IPS-18c (cell line): ENCODE results near the gene KRT6A.
"Not testable (repeated sequence)": the region's sequence is repeated elsewhere in the genome, so short reads cannot be mapped to it uniquely, and the experiment has no call there.

Source experiments
- H3K4me3 ChIP-seq: 2 replicates; pipeline ENCODE4 v1.7.0; 2013; ENCODE audit warnings: low read depth, mild to moderate bottlenecking, low read length, moderate library complexity; ENCODE audit not compliant: insufficient read depth
- H3K9me3 ChIP-seq: one replicate; pipeline ENCODE4 v1.6.1; 2013; ENCODE audit warnings: mild to moderate bottlenecking, low read length, moderate library complexity; ENCODE audit not compliant: control insufficient read depth, insufficient read depth

KRT6A gene

GRCh38 chr12:52448228-52448627 is 44.8 kb downstream of the KRT6A start:
- peaks cover 2% of the 10 kb centered on the region for H3K9me3 ChIP-seq
- H3K4me3 ChIP-seq = no peak overlapping the region

- not testable (repeated sequence) for H3K4me3 ChIP-seq, H3K9me3 ChIP-seq
Measured at GRCh38 chr12:52447196-52447595, 45.9 kb downstream of the KRT6A start.

GRCh38 chr12:52446367-52447045 is 46.6 kb downstream of the KRT6A start:
- no peak overlapping the region for H3K4me3 ChIP-seq
- H3K9me3 ChIP-seq = peaks cover 2% of the 10 kb centered on the region

GRCh38 chr12:52445876-52446275 is 47.2 kb downstream of the KRT6A start:
- no peak overlapping the region for H3K4me3 ChIP-seq
- H3K9me3 ChIP-seq = peaks cover 2% of the 10 kb centered on the region

GRCh38 chr12:52444647-52445595 is 48.1 kb downstream of the KRT6A start:
- no peak overlapping the region for H3K4me3 ChIP-seq

GRCh38 chr12:52443966-52444365 is 49.1 kb downstream of the KRT6A start:
- Histone ChIP-seq H3K4me3 (no peak overlapping the region), H3K9me3 (peaks cover 2% of the 10 kb centered on the region)

More at GRCh38 chr12:52444647-52445595, 48.1 kb downstream of the KRT6A start:
- H3K9me3 ChIP-seq = peaks cover 2% of the 10 kb centered on the region

- Histone ChIP-seq H3K9me3 (no peaks in the 10 kb centered on the region), H3K4me3 (no peak overlapping the region)
Measured at GRCh38 chr12:52442600-52443061, 50.4 kb downstream of the KRT6A start.

- Histone ChIP-seq H3K4me3 (no peak overlapping the region), H3K9me3 (no peaks in the 10 kb centered on the region)
Measured at GRCh38 chr12:52441320-52441911, 51.6 kb downstream of the KRT6A start.

- Histone ChIP-seq H3K4me3 (no peak overlapping the region), H3K9me3 (no peaks in the 10 kb centered on the region)
Measured at GRCh38 chr12:52440821-52441319, 52.2 kb downstream of the KRT6A start.

- Histone ChIP-seq H3K4me3 (no peak overlapping the region), H3K9me3 (no peaks in the 10 kb centered on the region)
Measured at GRCh38 chr12:52439845-52440244, 53.2 kb downstream of the KRT6A start.

GRCh38 chr12:52439420-52439819 is 53.6 kb downstream of the KRT6A start:
- H3K4me3 ChIP-seq = no peak overlapping the region
- H3K9me3 ChIP-seq = no peaks in the 10 kb centered on the region

GRCh38 chr12:52438305-52439301 is 54.5 kb downstream of the KRT6A start:
- no peaks in the 10 kb centered on the region for H3K9me3 ChIP-seq
- H3K4me3 ChIP-seq = no peak overlapping the region

- Histone ChIP-seq H3K4me3 (no peak overlapping the region), H3K9me3 (no peaks in the 10 kb centered on the region)
Measured at GRCh38 chr12:52437508-52437907, 55.5 kb downstream of the KRT6A start.
